NCI-H2171 (cell line): ENCODE measurements around the gene PVALEF.

Experiments
- DNase-seq: peaks from one replicate; lab custom pipeline; 2025; lab: John Stamatoyannopoulos, UW

PVALEF gene

DNA sequence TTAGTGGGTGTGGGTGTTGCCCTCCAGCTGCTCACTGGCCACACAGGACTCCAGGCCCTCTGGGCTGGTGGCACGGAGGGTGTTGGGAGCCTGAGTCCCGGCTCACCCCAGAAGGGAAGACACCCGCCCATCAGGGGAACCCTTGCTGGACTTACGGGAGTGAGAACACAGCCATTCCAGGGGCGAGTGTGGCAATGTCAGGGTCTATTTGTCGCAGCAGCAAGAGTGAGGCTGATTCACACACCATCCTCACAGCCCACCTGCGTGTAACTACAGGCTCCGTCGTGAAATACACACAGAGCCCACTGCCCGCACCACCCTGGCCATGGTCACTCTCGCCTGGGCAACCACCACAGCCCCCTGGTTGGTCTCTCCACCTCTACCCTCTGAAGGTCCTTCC is 18.5 kb downstream of the PVALEF start:
- no peak for DNase-seq

DNA sequence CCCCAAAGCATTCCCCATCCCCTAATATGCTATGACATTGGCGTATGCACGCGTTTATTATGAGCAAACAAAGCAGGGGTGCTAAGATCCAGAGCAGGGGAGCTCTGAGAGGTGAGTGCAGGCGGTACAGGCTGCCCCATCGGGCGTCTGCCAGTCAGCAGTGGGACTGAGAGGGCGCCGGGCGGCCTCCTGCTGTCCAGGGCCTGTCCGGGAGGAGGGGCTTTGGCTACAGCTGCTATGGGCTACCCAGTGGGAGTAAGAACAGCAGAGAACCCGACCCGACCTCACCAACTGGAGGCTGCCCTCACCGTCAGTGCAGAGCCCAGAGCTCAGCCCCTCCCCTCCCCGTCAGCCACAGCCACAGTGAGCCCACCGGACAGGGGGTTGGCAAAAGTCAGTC is 19.2 kb downstream of the PVALEF start:
- no peak for DNase-seq

DNA sequence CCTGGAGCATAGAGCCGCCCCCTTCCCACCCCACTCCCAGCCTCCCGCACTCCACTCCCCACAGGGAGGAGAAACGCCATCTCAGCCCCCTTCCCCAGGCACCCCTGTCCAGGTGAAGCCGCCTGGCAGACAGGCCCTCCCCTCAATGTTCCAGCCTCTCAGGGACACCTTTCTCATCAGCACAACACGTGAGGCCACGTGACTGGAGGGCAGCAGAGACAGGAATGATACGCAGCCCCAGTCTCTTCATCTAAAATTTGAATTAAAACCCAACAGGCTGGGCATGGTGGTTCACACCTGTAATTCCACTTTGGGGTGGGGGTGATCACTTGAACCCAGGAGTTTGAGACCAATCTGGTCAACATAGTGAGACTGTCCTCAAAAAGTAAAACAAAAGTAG is 20.9 kb downstream of the PVALEF start:
- no peak for DNase-seq

DNA sequence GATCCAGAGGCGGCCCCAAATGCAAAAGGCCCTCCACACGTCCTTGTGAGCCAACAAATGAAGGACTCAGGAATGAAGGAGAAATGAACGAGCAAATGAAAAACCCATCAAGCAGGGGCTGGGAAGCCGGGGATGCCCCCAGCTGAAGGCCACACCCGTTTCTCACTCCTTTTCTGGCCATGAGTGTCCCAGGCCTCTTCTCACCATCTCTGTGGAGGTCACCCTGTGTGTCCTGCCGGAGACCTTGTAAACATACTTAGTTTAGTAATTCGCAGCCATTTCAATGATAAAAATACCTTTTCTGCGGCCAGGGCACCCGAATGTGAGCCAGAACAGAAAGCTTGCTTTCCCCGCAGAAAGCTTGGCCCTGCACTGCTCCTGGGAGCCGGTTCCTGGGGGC is 21.8 kb downstream of the PVALEF start:
- no peak for DNase-seq

DNA sequence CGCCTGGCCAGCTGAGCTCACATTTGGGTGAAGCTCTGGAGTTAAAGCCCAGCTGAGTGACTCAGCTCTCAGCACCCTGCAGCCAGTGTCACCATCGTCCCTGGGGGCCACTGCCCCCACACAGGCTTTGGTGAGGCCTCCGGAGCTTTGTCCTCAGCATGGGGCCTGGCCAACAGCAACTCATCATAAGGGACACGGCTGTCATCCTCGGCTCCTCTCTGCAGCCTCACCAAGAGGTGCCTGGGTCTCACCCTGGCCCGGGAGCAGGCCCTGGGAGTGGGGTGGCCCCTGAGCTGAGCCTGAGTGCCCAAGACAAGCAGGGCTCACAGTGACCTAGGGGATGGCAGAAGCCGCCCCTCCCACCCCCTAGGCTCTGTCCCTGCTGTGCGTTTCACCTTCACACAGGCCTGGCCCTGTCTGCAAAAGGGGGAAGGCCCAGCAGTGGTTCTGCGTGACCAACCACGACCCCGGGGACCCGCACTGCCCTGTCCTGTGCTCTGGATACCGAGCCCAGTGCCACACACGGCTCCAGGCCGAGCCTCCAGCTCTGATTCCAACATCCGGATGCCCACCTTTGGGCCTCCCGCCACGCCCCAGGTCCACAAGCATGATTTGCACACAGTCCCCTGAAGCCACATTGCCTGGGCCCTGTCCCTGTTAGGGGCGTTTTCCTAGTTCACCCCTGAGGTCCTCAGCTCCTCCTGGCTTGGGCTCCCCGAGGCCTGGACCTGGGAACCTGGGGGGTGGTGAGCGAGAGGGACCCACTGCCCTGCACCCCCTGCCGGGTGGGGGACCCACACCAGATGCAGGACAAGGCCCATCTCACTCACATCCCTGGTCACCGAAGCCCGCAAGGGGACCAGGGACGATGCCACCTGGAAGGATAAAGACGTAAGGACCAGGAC is 22.5 kb downstream of the PVALEF start:
- DNase-seq, result no peak

DNA sequence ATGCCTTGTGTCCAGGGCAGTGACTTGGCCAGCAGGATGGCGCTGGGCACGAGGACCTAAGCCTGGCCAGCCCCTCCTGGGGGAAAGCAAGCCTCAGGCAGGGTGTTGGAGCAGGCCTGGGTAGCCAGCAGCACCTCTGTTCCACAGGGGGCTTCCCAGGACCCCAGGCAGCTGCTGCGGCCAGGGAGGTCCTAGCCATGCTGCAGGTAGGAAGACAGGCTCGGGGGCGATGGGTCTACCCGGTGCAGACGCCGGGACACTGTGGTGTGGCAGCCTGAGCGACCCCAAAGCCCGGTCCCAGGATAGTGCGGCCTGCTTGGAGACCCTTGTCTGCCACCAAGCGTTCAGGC is 23.2 kb downstream of the PVALEF start:
- DNase-seq, result no peak

DNA sequence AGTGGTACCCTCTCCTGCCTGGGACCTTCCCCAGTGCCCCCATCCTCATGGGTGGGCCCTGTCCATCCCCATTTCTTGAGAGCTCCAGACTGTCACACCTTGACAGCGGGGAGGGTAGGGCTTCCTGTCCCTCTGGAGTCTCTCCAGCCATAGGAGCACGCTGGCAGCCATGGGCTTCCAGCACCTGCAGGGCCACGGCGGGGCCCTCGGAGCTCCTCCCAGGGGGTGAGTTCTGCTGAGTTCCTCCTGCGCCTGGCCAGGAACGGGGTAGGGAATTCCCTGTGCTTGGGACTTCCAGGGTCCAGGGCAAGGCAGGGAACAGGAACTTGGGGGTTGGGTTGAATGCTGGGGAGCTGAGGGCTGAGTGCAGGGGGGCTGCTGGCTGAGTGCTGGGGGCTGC is 23.7 kb downstream of the PVALEF start:
- no peak for DNase-seq

DNA sequence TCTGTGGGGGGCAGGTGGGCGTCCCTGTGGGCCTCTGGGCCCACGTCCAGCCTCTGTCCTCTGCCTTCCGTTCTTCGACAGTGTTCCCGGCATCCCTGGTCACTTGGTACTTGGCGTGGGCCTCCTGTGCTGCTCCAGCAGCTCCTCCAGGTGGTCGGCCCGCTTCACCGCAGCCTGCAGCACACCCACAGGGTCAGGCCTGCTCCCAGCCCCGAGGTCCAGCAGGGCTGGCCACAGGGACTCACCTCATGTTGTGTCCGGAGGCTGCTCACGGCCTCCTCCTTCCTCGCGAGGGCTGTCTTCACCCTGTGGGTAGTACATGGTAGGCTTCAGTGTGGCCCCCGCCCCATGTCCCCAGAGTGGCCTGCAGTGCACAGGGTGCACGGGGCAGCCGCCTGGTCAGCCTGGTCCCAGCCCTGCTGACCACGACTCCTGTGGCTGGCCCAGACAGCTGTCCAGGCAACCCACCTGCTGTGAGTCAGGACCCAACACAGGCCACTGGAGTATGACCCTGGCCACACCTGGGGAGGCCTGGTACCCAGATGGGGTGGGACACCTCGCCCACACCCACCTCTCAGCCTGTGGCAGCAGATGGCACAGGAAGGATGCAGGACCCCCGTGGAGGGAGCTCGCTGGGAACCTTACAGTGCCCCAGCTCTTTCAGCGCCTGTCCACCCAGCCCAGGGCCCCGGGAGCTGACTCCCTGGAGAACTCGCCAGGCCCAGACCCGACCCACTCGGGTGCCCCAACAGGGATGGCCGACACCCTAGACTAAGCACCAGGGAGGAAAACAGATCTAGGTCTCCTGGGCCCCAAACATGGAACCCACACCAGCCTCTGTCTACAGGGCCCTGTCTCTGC is 24.6 kb downstream of the PVALEF start:
- no peak for DNase-seq

DNA sequence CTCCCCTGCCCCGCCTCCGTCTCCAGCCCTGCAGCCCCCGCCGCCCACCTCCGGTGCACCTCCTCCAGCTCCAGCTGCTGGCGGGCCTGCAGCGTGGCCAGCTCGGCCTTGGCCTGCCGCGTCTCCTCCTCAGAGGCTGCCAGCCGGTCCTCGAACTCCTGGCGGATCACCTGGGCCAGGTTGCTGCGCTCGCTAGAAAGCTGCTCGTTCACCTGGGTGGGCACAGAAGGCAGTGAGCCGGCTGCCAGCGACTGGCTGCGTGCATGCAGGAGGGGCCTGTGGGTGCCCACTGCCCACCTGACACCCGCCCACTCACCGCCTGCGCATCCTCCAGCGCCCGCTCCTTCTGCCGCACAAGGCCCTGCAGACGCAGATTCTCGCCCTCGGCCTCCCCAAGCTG is 25.3 kb downstream of the PVALEF start:
- DNase-seq, result no peak

DNA sequence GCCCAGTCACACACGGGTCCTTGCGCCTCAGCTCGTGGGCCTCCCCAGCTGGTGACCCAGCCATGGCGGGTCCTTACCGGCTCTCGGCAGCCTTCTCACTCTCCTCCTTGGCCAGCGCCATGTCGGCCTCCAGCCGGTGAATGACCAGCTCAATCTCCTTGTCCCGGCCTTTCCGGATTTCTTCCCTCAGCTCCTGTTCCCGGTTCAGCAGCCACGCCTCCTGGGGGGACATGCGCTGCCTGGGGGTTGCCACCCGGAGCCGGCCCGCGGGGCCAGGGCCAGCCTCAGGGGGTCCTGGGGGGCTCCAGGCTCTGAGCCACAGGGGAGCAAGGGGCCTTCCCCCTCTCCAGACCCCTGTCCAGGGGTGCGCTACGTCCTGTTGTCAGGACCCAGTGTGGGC is 25.8 kb downstream of the PVALEF start:
- DNase-seq, result no peak

DNA sequence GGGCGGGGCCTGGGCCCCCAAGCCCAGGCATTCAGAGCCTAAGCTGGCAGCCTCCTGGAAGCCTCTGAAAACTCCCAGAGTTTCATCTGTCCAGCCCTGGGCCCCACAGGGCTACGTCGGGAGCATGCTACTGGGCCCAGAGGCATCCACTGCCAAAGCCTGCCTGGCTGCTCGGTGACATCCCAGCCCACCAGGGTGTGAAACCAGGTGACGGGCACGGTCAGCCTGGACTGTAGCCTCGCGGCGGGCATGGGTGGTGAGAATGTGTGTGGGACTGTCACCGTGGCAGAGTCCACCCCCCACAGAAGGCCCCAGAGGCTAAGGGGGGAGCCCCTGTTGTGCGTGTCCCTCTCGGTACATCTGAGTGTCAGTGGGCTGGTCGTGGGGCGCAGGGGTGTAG is 26.3 kb downstream of the PVALEF start:
- DNase-seq, result no peak

DNA sequence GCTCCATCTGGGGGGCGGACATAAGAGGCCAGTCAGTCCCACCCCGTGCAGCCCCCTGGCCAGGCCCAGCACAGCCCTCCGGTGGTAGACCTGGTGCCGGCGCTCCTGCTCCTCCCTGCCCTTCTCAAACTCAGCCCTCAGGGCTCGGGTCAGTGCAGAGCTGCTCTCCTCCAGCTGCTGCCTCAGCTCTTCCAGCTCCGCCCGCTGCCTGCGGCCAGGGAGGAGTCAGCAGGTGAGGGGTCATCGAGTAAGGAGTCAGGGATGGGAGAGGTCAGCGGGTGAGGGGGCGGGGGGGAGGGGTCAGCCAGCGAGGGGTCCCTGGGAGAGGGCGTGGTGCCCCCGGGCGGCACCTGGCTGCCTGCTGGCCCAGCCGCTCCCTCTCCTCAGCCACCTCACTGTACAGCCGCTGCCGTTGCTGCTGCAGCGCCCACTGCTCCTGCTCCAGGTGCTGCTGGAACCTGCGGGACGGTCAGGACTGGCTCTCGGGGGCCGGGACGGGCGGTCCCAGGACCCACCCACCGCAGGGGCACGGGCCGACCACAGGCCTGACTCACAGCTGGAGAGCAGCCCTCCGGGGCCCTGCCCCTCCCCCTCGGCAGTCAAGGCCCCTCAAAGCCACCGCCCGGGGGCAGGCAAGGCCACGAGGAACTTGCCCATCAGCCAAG is 27.2 kb downstream of the PVALEF start:
- DNase-seq, result no peak

DNA sequence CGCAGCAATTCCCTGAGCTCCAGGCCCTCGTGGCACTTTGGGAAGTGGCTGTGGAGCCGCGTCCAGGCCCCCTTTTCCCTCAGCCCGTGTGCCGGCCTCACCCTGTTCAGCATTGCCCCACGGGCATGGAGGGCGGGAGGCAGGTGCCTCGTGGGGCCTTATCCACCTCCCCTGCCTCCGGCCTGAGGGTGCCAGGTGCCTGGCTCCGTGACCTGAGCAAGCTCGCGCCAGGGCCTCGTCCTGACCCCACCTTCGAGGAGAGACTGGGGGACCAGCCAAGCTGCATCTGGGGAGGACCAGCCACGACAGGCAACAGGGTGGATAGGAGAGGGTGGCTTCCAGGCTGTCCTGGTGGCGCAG is 27.7 kb downstream of the PVALEF start:
- DNase-seq, result no peak

DNA sequence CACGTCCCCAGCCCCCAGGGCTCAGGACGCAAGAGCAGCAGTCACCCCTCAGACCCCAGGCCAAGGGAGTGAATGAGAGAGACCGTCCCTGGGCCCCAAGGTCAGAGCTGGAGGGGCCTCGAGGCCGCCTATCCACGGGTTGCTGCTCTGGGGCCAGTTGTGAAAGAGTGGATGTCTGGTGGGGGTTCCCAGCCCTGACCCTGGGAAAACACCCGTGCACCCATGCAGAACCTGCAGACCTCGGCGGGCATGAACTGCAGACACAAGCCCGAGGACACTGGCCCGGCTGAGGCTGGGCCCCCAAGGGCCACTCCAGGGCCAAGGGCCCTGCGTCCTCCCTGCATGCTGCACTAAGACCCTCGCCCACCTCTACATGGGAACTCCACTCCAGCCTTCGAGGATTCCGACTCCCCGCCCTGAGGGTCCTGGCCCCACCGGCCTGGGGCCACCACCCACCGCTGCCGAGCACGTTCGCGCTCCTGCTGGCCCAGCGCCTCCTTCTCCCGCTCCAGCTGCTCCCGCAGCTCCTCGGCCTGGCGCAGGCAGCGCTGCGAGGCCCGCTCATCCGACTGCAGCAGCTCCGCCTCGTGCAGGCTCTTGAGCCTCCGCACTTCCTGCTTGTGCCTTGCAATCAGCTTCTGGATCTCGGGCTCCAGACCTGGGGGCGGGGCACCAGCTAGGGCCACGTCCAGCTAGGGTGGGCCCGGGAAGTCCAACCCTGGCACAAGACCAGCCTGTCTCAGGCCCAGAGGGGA is 28.3 kb downstream of the PVALEF start:
- no peak for DNase-seq

DNA sequence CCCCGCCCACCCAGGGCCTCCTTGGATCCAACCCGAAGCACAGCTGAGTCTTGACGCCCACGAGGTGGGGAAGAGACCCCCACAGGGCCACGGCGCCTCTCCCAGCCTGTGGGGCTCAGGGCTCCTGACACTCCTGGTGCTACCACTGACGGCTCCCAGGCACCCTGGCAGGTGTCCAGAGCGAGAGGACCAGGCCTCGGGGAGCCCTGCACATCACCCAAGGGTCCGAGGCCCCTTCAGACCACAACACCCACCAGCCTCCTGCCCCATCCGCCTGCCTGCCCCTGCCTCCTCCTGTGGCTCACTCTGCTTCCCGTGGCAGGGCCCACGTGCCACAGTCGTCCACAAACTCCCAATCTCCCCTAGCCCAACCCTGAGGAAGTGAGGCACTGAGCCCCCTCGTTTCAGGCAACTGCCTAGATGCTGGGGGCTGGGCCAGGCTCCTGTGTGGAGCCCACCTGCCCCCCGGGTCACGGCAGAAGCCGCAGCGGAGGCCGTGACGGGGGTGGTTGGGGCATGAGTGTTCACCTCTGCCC is 29.0 kb downstream of the PVALEF start:
- DNase-seq, result no peak

DNA sequence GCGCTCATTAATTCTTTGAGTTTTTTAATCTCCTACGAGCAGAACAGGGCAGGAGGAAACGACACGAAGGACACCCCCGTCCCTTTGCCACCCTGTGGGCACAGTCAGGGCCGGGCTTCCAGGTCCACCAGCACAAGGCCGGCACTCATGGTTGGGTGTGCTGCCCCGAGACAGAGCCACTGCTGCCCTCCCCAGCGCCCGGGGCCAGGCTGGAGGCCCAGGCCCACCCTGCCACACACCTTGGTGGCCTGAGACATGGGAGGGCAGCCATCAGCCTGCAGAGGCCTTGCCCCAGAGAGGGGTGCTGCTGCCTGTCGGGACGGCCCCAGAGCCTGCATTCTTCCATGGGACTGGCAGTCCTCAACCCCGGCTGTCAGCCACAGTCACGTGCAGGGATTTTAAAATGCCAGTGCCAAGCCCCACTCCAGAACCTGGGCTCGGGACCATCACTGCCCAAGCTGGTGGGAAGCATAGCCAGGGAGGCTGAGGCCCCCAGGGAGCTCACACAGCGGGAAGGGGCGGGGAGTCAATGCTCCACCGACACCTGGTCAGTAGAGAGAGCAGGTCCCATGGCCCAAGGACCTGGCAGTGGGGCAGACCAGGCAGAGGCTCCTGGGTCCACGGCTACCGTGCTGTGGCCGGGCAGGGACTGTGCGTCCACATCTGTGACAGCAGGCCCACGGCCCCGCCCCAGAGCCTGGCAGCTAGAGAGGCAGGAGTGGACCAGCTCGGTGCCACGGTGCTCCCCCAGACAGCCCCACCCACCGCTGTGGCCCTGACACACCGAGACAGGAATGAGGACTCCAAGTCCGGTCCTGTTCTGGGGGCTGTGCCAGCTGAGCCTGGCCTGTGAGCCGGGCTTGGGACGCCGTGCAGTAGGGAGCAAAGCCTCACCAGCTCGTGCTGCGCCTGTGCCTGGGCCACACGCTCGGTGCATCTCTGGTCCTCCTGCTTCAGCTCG is 29.9 kb downstream of the PVALEF start:
- DNase-seq, result no peak

DNA sequence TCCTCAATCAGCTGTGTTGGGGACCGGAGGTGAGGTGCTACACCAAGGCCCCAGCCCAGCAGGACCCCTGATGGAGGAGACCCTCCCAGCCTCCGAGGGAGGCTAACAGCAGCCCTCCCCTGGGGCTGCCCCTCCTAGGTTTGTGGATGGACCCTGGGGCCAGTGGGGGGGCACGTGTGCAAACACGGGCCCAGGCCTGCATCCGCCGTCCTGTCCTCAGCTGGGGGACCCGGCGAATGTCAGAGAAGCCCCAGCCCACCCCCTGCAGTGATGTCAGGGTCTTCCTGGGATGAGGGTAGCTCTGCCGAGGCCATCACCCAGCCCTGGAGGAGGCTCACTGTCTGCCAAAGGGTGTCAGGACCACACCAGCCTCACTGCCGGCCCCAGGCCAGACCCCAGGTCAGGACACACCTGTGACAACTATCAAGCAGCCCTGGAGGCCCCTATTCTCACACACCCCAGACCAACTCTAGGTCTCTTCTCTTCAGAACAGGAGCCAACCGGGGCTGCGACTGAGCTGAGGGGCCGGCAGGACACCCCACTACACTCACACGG is 30.7 kb downstream of the PVALEF start:
- no peak for DNase-seq

DNA sequence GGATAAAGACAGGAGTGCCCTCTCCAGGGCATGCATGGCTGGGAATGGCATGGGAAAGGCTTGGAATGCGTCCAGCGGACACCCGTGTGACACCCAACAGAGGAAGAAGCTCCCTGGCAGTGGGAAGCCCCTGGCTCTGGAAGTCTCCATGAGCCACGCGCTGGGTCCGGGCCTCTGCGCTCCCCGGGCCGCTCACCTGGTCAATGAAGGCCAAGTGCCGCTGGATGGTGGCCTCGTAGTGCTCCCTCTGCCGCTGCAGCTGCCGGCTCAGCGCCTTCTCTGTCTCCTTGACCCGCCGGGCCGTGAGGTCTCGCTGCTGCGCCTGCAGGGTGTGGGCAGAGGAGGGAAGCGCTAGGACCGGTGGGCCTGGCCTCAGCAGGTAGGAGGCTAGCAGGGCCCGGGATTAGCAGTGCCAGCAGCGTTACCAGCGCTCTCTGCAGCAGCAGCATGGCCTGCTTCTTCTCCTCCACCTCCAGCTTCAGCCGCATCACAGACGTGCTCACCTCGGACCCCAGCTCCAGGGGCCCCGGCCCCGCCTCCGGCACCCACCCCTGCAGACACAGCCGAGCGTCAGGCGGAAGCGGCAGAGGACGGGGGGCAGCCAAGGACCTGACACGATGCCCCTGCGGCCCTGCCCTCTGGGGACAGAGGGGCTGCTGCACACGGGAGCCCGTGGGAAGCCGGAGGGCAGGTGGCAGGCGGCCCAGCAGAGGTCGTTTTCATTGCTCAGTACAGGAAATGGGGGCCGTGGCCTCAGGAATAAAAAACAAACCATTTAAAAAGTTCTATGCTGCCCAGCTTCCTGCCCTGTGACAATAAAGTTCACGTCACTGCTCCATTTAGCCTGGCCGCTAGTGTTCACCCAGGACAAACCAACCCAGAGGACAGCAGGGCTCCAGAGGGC is 31.4 kb downstream of the PVALEF start:
- no peak for DNase-seq

DNA sequence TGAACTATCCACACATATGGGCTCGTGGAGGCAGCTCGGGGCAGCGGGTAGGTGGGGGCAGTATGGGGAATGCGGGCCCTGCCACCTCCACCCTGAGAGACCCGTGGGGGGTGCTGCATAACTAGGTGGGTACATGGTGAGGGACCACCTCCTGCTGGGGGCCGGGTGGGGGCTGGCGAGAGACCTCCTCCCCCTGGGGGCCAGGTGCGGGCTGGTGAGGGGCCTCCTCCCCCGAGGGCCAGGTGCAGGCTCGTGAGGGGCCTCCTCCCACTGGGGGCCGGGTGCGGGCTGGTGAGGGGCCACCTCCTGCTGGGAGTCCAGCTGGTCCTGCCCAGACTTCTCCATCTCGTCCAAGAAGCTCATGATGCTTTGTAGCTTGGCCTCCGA is 32.1 kb downstream of the PVALEF start:
- DNase-seq, result no peak
